GM12891 (cell line): ENCODE measurements around the gene ELL.

Source experiments
- POLR2A ChIP-seq: IDR thresholded peaks from 2 replicates; pipeline ENCODE4 v1.6.1; 2011; ENCODE audit warnings: low read depth, low read length, control low read depth
- POLR2AphosphoS5 ChIP-seq: IDR thresholded peaks from 2 replicates; pipeline ENCODE4 v1.6.1; 2011; ENCODE audit warnings: low read depth, low read length, control low read depth

- TF ChIP-seq POLR2AphosphoS5 (no peak), POLR2A (no peak)
Measured at GRCh38 chr19:18435178-18435841, 86.6 kb downstream of the ELL start.
